CD4-positive, alpha-beta T cell (primary cell): Measurements from ENCODE around the gene RNASET2. TPM values are rescaled to one million over a fixed set of nuclear protein-coding genes. Genes with fewer than 3 reads are reported as not detected.

ENCODE experiments used
- ATAC-seq: fragments of 200-7000 bp; cut with Tn5 transposase; one replicate; pipeline ENCODE4 v1.10.0; 2022; ENCODE audit warnings: mild to moderate bottlenecking; ENCODE audit not compliant: poor library complexity
- CTCF ChIA-PET: fragments of 350-600 bp; sonication (Branson Sonifier 250); formaldehyde crosslinking; loops from one replicate; lab custom pipeline; 2021; ENCODE audit warnings: antibody characterized with exemption, inconsistent platforms; lab: Charles Lee
- POLR2A ChIA-PET: fragments of 350-600 bp; sonication (Branson Sonifier 250); formaldehyde crosslinking; loops from one replicate; lab custom pipeline; 2021; ENCODE audit warnings: antibody characterized with exemption, inconsistent platforms; lab: Charles Lee
- DNase-seq, 14 experiments: peaks; one replicate each; pipeline ENCODE4 v3.0.0-alpha.2; 2013 to 2020; ENCODE audit warnings: mixed read lengths in 2 of 14
- H3K27ac ChIP-seq, 2 donors: one replicate each; pipeline versions ENCODE4 v1.5.1 to v1.7.0; 2013; ENCODE audit warnings: low read length in 2 of 2, low read depth in 1 of 2, mild to moderate bottlenecking in 1 of 2
- H3K27me3 ChIP-seq, 2 experiments: 1 replicate in 1 of 2; 2 replicates in 1 of 2; pipeline versions ENCODE4 v1.6.1 to v1.7.0; 2013; ENCODE audit warnings: low read length in 2 of 2, control low read depth in 1 of 2, mild to moderate bottlenecking in 1 of 2, moderate library complexity in 1 of 2; ENCODE audit not compliant: insufficient read depth in 2 of 2, control insufficient read depth in 1 of 2
- H3K36me3 ChIP-seq: one replicate; pipeline ENCODE4 v1.6.1; 2013; ENCODE audit warnings: low read length, control low read depth; ENCODE audit not compliant: insufficient read depth
- H3K4me1 ChIP-seq: one replicate; pipeline ENCODE4 v1.6.1; 2013; ENCODE audit warnings: low read length, control low read depth; ENCODE audit not compliant: insufficient read depth
- H3K4me3 ChIP-seq: one replicate; pipeline ENCODE4 v1.5.1; 2013; ENCODE audit warnings: mild to moderate bottlenecking, low read length, moderate library complexity
- H3K9me3 ChIP-seq, 2 experiments: 1 replicate in 1 of 2; 2 replicates in 1 of 2; pipeline versions ENCODE4 v1.6.1 to v1.7.0; 2013; ENCODE audit warnings: low read length in 2 of 2, mild to moderate bottlenecking in 2 of 2, control low read depth in 1 of 2, moderate library complexity in 1 of 2; ENCODE audit not compliant: control insufficient read depth in 1 of 2, insufficient read depth in 1 of 2
- H3K27ac Mint-ChIP-seq: one replicate; pipeline ENCODE4 v1.8.0; 2020; ENCODE audit warnings: mixed read lengths
- H3K27me3 Mint-ChIP-seq: one replicate; pipeline ENCODE4 v1.8.0; 2021; ENCODE audit warnings: mixed read lengths
- H3K36me3 Mint-ChIP-seq: one replicate; pipeline ENCODE4 v1.8.0; 2021; ENCODE audit warnings: low read depth, mixed read lengths
- H3K4me1 Mint-ChIP-seq: one replicate; pipeline ENCODE4 v1.8.0; 2021; ENCODE audit warnings: low read depth, mixed read lengths
- H3K4me3 Mint-ChIP-seq: one replicate; pipeline ENCODE4 v1.8.0; 2020; ENCODE audit warnings: mild to moderate bottlenecking, mixed read lengths
- H3K9me3 Mint-ChIP-seq: one replicate; pipeline ENCODE4 v1.8.0; 2020; ENCODE audit warnings: mixed read lengths
- CTCF ChIP-seq: fragments of 200-600 bp; IDR thresholded peaks from one replicate; pipeline ENCODE4 v1.8.0; 2022; ENCODE audit warnings: antibody characterized with exemption, mild to moderate bottlenecking
- intact Hi-C, 2 experiments: fragments of 100-400 bp; cut with DNase I in 1 of 2; cut with micrococcal nuclease in 1 of 2; formaldehyde crosslinking; loops; one replicate each; pipeline versions ENCODE4 v1.15.1 to v1.9.0; 2023 to 2025; cut with DNase I, micrococcal nuclease
- total RNA-seq, 174 experiments: library from RNA in 2 of 174; stranded (reverse) in 2 of 174; gene quantifications; one replicate each; pipeline ENCODE4 v1.2.3 and lab custom pipeline; 2021 to 2026

RNASET2 gene
- total RNA-seq, 2 experiments from 2014 or later, result 164 to 165 TPM

- Mint-ChIP-seq H3K36me3 (no peaks in the 10 kb centered on the region), H3K27me3 (no peaks in the 10 kb centered on the region), H3K4me1 (peaks cover 23% of the 10 kb centered on the region), H3K27ac (peak overlapping the region; percentile 47), H3K9me3 (no peaks in the 10 kb centered on the region), H3K4me3 (peak overlapping the region; percentile 31)
- no peak overlapping the region for H3K4me3 ChIP-seq
- DNase-seq (no peak), ATAC-seq (no peak)
- H3K36me3 ChIP-seq, result no peaks in the 10 kb centered on the region
- no peak for TF ChIP-seq CTCF
- no peaks in the 10 kb centered on the region for H3K27me3 ChIP-seq
- no peak overlapping the region for H3K27ac ChIP-seq
- H3K4me1 ChIP-seq, result peaks cover 20% of the 10 kb centered on the region
- intact Hi-C loops, result no loop called here
- CTCF ChIA-PET, result no interaction called here
- POLR2A ChIA-PET, result no interaction called here
- no peaks in the 10 kb centered on the region for H3K9me3 ChIP-seq
Observed at GRCh38 chr6:166907871-166908806, 48.2 kb downstream of the RNASET2 start.

- DNase-seq, result peak in 3 of 14 experiments; percentile 16 to 36 (median 30)
- peak overlapping the region; percentile 47 for H3K27ac Mint-ChIP-seq
- no peak for TF ChIP-seq CTCF
- ChIA-PET CTCF (no interaction called here), POLR2A (interaction anchor here (0.9 to 1.0 kb wide), 2 partner anchors 9 to 49 kb away, joined by 3 read pairs; partner anchors contain the start of gene RNASET2)
- peaks cover 23% of the 10 kb centered on the region for H3K4me1 Mint-ChIP-seq
- H3K4me3 Mint-ChIP-seq, result peak overlapping the region; percentile 31
- H3K36me3 ChIP-seq, result no peaks in the 10 kb centered on the region
- peak; percentile 60 for ATAC-seq
- no peaks in the 10 kb centered on the region for H3K27me3 Mint-ChIP-seq
- no peaks in the 10 kb centered on the region for H3K36me3 Mint-ChIP-seq
- H3K9me3 Mint-ChIP-seq, result no peaks in the 10 kb centered on the region
- no peak overlapping the region for H3K27ac ChIP-seq
- peak overlapping the region; percentile 1 for H3K4me3 ChIP-seq
- peaks cover 20% of the 10 kb centered on the region for H3K4me1 ChIP-seq
- H3K27me3 ChIP-seq, result no peaks in the 10 kb centered on the region
- intact Hi-C loops, result no loop called here
- H3K9me3 ChIP-seq, result no peaks in the 10 kb centered on the region
Observed at GRCh38 chr6:166907373-166907841, 48.9 kb downstream of the RNASET2 start.

GRCh38 chr6:166906376-166907044 is 49.8 kb downstream of the RNASET2 start:
- Histone ChIP-seq H3K4me3 (no peak overlapping the region), H3K27me3 (no peaks in the 10 kb centered on the region), H3K4me1 (peaks cover 20% of the 10 kb centered on the region), H3K9me3 (peaks cover 0 to 9% of the 10 kb centered on the region in 2 experiments), H3K27ac (no peak overlapping the region), H3K36me3 (no peaks in the 10 kb centered on the region)
- intact Hi-C loops, result no loop called here
- Mint-ChIP-seq H3K4me1 (peaks cover 23% of the 10 kb centered on the region), H3K9me3 (no peaks in the 10 kb centered on the region), H3K27ac (no peak overlapping the region), H3K36me3 (no peaks in the 10 kb centered on the region), H3K27me3 (no peaks in the 10 kb centered on the region), H3K4me3 (no peak overlapping the region)
- ChIA-PET CTCF (no interaction called here), POLR2A (interaction anchor here (0.9 to 1.0 kb wide), 2 partner anchors 10 to 50 kb away, joined by 3 read pairs; partner anchors contain the start of gene RNASET2)
- no peak for DNase-seq
- ATAC-seq, result no peak
- TF ChIP-seq CTCF, result no peak
